ENCODE results near the gene GPR157. TPM values are rescaled to one million over a fixed set of nuclear protein-coding genes. Genes with fewer than 3 reads are reported as not detected.

The GPR157 gene
- polyA plus RNA-seq, 2 of the 4 experiments (the other 2 are of a cell fraction) = 3.6 to 4.7 TPM

Small RNA genes lying within 50 kb of the gene (small RNA-seq; reads per million reads assigned to genes)
- gene RF00424 = 0 to 0.26 (median 0.02) reads per million in 6 experiments

Other genes starting within 250 kb of the GPR157 start
- not detected in 2 replicates for gene CA6, start 183.2 kb downstream of the GPR157 start, polyA plus RNA-seq (2011; rRNA removed)
- not detected in 3 replicates for gene CA6, start 183.2 kb downstream of the GPR157 start, polyA plus RNA-seq (2017; fragmentation: RNase III; extraction: RNeasy Plus Mini Kit Qiagen cat#74134 plus additional on column Dnase treatment)
- not detected in 2 replicates for gene SLC2A7, start 102.7 kb downstream of the GPR157 start, polyA plus RNA-seq (2011; rRNA removed)
- gene SLC2A7, start 102.7 kb downstream of the GPR157 start, polyA plus RNA-seq (2017; fragmentation: RNase III; extraction: RNeasy Plus Mini Kit Qiagen cat#74134 plus additional on column Dnase treatment) = 0.05 TPM in 2 of 3 replicates, not detected in the other
- gene SLC2A5, start 59.5 kb downstream of the GPR157 start, polyA plus RNA-seq (2011; rRNA removed) = 0.03 and 0.12 TPM in 2 replicates
- 0.12 to 0.22 TPM (median 0.19 TPM) in 3 replicates for gene SLC2A5, start 59.5 kb downstream of the GPR157 start, polyA plus RNA-seq (2017; fragmentation: RNase III; extraction: RNeasy Plus Mini Kit Qiagen cat#74134 plus additional on column Dnase treatment)
- 7.9 and 9.8 TPM in 2 replicates for gene H6PD, start 105.7 kb upstream of the GPR157 start, polyA plus RNA-seq (2011; rRNA removed)
- 4.6 to 6.4 TPM (median 6.0 TPM) in 3 replicates for gene H6PD, start 105.7 kb upstream of the GPR157 start, polyA plus RNA-seq (2017; fragmentation: RNase III; extraction: RNeasy Plus Mini Kit Qiagen cat#74134 plus additional on column Dnase treatment)
- gene SPSB1, start 163.8 kb upstream of the GPR157 start, polyA plus RNA-seq (2011; rRNA removed) = 19.4 and 23.7 TPM in 2 replicates
- 16.9 to 25.3 TPM (median 22.3 TPM) in 3 replicates for gene SPSB1, start 163.8 kb upstream of the GPR157 start, polyA plus RNA-seq (2017; fragmentation: RNase III; extraction: RNeasy Plus Mini Kit Qiagen cat#74134 plus additional on column Dnase treatment)